CD4-positive, alpha-beta T cell treated with Interleukin-15 for 1 hour (primary cell): ENCODE measurements around the gene BANP.
"Not testable (repeated sequence)": the region's sequence is repeated elsewhere in the genome, so short reads cannot be mapped to it uniquely, and the experiment has no call there.

Experiments
- DNase-seq: peaks from one replicate; pipeline ENCODE4 v3.0.0-alpha.2; 2020

BANP gene, protein sequence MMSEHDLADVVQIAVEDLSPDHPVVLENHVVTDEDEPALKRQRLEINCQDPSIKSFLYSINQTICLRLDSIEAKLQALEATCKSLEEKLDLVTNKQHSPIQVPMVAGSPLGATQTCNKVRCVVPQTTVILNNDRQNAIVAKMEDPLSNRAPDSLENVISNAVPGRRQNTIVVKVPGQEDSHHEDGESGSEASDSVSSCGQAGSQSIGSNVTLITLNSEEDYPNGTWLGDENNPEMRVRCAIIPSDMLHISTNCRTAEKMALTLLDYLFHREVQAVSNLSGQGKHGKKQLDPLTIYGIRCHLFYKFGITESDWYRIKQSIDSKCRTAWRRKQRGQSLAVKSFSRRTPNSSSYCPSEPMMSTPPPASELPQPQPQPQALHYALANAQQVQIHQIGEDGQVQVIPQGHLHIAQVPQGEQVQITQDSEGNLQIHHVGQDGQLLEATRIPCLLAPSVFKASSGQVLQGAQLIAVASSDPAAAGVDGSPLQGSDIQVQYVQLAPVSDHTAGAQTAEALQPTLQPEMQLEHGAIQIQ

DNA sequence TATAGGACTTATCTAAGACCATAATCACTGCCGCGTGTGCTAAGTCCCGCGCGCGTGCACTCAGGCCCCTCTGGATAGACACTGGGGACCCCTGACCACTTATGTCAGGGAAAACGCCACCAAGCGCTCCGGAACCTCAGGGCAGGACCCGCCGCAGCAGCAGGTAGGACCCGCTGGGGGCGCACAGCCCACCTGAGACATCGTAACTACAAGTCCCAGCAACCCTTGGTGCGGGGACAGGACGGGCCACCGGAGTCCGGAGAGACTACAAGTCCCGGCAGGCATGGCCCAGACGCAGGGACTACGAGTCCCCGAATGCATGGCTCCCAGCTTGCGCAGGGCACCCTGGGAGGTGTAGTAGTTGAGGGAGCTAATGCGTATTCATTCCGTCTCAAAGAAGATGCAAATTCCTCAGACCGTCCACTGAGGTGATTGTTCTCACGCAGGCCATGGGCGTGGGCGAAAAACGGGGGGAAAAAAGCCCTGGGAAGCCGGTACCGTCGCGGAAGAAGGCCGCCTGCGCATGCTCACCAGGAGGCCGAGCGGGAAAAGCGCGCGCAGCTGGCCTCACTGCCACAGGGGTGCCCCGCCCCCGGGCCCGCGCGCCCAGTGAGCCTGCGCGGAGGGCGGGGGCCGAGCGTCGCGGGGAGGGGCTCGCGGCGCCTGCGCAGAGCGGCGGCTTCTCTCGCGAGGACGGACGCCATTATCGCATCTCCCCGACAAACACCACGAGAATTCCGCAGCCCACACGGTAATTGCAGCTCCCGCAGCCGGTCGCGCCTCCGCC is at the start of gene BANP:
Gene BANP (plus strand): TSS at position 670 of the 787 bp plus-strand sequence. CDS start 23,682 bp downstream, outside the sequence.
- peak; percentile 99 for DNase-seq

DNA sequence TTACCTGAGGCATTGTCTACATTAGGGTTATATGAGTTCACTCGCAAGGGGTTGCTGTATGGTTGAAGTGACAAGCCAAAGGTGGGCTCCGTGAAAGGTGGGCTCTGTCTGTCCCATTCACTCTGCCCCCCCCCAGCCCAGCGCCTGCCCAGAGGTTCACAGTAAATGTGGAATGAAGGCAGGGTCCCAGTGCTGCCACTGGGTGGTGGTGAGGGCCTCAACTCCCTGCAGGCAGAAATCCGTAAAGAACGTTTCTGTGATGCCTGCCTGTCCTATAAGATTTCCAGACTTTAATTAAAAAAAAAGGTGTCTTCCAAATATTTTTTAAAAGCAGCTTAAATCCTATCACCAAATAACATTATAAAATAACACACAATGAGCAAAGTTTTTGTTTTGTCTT is 46.3 kb upstream of the BANP start:
- DNase-seq, result not testable (repeated sequence)

DNA sequence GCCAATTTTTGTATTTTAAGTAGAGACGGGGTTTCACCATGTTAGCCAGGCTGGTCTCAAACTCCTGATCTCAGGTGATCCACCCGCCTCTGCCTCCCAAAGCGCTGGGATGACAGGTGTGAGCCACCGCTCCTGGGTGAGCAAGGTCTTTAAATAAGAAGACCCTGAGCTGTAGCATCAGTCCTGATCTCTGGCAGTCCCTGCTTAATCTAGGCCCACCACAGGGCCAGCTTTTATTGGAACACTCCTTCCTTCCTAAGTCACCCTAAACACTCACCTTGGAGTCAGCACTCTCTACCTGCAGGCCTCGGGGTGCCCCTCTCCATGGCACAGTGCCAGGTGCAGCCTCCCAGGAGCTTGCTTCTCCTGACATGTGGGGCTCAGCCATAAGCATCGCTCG is 45.7 kb upstream of the BANP start:
- DNase-seq, result not testable (repeated sequence)

DNA sequence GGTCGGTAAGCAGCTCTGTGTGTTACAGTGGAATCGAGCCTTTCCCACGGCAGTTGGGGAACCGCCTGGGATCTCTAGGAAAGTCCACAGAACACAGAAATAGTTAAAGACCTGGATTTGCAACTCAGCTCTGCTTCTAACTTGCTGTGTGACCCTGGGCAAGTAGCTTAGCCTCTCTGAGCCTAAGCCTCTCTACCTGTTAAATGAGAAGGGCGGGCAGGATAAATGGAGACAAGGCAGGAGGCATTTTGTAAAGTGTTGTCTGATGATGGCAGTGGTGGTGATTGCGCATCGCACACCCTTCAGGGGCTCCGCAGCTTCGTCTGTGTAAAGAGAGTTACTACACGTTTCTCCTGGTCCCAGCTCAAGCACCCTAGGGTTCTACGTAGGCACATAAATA is 43.1 kb upstream of the BANP start:
- DNase-seq, result not testable (repeated sequence)

DNA sequence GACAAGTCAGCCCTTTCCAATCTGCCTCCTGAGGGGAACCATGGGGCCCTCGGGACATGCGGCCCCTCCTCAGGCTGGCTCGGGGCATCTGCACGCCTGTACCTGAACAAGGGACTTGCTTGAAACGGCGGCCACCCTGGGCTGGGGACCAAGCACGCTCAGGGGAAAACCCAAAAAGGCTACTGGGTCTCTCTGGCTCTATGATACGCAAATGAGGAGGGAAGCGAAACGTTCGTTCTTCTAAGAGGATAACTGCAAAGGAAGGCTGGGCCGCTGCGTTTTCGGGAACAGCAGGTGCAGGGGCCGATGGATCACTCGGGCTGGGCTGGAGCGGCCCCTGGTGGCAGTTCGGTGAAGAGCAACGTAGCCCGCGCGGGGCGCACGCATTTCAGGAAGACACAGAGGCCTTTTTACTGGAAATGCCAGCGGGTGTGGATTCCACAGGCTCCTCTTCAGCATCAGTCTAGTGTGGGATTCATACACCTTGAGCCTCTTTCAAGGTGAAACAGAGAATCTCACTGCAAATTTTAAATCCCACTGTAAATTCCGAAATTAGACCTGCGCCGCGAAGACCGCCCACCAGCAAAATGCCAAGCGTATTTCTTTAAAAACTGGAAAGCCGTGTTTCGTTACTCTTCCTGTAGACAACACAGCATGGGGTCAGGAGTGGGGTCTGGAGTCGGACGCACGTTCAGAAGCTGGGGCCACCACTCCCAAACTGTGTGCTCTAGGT is 41.9 kb upstream of the BANP start:
- DNase-seq, result peak; percentile 75

DNA sequence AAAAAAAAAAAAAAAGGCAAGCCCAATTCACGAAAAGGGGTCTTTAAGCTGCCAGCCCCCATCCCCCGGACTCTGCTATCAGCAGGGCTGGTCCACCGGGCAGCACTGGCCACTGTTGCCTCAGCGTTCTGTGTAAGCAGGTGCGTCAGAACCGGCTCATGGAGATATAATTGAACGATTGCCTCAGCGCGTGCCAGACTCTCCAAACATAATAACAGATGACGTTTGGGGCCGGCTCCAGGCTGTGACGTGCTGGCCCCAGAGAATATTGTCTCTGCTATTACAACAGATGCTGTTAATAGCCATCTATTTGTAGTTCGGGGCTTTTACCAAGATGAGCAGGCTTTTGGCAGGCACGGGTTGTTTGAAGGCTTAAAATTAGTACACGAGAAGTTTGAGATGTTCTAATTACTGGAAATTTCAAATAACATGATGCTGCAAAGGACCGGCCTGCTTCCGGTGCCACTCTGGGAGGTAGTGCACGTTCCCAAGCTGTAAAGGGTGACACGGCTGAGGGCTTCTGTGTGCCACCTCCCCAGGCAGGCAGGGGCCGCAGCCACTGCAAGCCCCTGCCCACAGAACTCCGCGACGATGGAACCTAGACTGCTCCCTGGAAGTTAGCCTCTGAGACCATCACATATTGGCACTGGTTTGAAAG is 40.0 kb upstream of the BANP start:
- not testable (repeated sequence) for DNase-seq

DNA sequence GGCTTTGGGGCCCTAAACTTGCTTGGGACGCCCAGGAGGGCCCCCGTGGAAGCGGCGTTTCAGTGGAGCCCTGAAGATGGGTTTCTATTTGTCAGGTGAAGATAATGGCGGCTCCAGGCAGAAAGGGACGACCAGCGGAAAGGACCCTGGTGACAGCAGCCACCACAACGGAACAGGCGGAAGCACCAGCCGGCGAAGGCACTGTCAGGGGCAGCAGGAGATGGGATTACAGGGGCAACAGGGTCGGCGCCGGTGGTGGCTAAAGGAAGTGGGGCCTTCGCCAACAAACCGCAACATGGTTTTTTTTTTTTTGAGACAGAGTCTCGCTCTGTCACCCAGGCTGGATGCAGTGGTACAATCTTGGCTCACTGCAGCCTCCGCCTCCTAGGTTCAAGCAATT is 38.5 kb upstream of the BANP start:
- not testable (repeated sequence) for DNase-seq

DNA sequence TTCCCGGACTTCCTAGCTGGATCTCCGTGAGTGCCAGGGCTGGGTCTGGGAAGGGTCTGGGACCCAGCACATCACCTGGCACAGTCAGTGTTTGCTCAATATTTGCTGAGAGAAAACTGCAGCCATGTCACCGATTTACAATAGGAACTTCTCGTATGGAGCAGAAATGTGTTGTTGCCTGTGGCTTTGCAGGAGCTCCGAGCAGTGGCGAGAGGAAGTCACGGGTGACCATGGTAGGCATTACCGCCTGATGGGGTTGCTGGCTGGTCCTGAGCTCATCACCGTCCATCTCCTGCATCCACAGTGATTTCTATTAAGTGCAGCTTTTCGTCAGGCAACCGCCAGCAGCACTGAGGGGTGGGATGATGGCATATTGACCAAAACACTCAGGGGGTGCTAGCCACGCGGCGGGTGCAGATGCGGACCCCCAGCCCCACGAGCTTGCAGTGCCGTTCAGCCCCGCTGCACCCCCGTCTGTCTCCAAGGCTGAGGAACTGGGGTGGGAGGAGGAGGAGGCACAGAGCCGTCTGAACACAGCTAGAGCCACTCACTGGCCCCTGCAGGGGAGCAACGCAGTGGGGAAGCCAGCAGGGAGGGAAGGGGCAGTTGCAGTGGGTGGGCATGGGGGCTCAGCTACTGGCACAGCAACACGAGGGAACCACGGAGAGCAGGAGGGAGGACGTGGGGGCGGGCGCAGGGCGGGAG is 37.1 kb upstream of the BANP start:
- DNase-seq, result not testable (repeated sequence)

DNA sequence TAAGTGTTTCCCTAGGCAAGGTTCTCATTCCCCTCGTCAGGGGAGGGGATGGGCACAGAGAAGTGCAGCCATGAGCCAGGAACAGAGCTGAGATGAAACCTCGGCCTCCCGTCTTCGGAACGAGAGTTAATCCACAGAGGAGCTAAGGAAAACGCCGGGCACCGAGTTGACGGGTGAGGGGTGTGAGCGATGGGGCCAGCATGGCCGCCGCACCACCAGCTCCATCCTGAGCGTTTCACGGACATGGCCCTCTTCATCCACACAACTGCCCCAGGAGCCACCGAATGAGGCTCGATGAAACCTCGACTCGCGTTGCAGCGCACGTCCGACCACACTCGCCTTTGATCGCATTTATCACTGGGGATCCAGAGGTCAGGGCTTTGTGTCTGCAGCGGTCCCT is 36.4 kb upstream of the BANP start:
- DNase-seq, result no peak

DNA sequence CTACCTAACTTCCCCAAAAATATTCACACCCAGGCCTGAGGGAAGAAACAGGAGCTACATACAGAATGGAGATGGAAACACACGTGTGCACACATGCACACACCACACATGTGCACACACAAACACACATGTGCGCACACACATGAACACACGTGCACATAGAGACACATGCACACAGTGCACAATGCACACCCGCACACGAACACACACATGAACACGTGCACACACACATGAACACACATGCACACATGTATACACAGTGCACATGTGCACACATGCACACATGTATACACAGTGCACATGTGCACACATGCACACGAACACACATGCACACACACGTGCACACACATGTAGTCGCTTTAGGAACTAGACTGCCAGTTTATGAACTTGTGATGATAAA is 33.7 kb upstream of the BANP start:
- no peak for DNase-seq

DNA sequence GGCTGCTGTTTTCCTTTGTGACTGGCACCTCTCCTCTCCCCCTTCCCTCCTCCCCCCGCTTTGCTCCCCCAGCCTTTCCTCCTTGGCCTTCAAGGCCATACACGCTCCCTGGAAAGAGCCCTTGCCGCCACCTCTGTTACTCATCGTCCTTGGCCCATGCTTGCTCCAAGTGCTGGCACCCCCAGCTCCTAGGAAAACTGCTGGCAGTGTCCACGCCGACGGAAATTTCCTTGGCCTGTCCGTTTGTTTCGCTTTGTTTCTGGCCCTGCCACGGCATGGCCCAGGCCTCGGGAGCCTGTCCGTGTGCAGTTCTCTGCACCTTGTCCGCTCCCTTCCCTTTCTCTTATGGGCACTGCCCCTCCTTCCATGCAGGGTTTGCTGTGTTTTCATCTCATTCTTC is 32.9 kb upstream of the BANP start:
- DNase-seq, result no peak

DNA sequence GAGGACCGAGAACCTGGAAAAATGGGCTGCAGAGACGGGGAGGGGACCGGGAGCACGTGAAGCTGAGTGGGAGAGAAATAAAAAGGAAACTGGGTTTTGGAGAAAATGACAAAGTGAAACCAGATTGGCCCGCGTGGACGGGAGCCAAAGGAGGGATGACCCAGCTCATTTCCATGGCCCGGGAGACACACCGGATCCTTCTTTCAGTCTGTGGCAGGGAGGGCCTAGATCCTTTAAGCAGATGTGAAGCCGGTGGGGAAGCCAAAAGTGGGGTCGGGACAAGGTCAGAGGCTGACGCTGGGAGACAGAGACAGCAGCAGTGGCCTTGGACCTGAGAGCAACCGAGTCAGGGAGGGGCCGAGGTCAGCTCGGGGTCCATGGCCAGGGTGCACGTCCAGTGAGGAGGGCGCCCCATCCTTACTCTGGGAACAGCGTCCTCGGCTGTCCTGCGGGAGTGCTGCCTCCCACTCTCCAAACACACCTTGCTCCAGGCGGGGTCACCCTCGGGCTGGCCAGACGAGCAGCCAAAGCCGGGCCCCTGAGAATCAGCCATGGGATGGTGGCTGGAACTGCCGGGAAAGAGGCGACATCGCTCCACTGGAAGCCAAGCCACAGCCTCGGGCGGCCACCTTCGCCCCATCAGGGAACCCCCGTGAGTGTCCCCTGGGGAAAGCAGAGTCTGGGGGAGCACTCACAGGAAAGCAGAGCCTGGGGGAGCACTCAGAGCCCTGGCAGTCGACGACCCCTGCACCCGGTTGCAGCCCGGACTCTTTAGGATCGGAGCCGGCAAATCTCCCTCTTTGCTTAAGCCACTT is 32.2 kb upstream of the BANP start:
- DNase-seq, result no peak

DNA sequence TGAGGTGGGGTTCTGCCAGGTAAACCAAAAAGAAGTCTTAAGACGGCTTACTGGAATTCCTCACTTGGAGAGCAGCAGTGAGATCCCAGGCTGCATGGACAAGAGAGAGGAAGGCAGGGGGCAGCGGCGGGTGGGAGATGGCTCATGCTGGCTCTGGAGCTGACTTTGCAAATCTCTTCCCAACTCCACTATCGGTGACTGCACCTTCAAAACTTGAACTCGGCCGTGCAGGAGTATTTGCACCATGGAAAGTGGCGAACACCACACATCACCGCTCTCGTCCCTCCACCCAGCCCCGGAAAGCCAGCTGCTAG is 31.6 kb upstream of the BANP start:
- no peak for DNase-seq

DNA sequence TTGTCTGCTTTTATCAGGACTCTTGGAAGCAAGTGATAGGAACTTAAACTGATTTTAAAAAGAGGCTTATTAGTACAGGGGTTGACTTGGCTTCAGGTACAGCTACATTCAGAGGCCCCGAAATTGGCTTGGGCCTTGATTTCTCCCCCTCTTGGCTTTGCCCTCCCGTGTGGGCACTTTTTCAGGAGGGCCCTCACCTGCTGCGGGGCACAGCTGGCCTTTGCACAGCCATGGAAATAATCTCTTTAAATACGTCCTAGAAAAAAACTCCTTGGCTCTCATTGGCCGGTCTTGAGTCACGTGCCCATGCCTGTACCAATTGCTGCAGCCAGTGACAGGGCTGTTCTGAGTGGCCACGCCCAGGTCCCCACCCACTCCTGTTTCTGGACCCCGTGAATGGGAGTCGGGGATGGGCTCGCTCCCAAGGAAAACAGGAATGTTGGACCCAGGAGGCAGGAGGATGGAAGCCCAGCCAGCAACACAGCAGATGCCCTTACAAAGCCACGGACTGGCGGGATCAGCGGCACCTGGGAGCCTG is 29.9 kb upstream of the BANP start:
- no peak for DNase-seq

DNA sequence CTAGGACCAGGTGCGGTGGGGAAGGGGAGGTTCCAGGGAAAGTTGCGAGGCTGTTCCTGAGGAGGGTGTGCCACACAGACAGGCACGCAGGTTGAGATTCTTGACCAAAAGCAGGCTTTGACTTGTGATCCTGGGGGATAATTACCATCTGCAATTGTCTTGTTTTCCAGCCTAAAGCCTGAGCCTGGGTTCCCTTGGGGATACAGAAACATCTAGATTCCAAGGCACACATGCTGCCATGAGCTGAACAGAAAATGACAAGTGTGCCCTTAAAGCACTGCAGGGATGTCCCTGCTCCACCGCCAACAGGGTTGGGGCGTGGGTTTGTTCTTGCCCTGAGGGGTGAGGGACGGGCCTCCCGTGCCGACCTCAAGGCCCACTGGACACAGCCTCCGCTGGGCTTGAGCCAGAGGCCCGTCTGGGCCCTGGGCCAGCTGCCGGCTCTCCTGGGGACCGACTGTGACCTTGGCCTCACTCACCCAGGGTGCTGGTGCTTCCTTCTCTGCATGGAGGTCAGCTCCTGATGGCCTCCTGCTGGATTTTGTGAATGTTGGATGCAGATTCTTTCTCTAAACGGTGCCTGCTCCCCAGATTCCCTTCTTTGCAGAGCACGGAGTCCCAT is 28.9 kb upstream of the BANP start:
- DNase-seq, result no peak

DNA sequence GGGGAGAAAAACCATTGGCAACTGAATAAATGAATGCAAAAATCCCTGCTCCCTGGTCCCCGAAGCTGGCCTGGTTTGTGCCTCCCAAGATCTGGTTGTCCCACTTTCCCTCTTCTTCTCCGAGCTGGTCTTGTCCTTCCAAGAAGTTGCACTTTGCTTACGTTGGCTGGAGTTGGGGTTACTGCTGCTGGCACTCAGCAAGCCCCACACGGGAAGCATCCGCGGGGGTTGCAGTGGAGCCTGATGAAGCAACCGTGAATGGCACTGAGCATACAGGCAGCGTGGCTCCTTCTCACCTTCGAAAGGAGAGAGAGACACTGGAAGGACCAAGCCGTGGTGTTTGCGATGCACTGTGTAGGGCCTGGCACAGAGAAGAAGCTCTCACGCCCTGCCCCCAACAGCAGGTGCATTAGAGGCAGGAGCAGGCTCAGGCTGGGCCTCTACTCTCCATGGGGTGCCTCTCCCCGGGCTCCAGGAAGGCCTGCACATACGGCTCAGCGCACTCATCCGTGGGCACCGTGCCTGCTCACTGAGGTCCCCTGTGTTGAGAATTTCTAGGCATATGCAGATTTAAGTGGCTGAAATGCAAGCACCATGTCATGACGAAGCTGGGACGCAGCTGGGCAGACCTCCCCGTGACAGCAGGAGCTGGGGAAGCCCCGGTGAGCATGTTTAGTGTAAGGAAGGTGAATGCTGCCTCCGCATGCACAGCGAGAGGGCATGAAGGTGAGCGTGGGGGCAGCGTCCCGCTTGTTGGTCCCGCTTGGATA is 27.0 kb upstream of the BANP start:
- DNase-seq, result peak; percentile 37

DNA sequence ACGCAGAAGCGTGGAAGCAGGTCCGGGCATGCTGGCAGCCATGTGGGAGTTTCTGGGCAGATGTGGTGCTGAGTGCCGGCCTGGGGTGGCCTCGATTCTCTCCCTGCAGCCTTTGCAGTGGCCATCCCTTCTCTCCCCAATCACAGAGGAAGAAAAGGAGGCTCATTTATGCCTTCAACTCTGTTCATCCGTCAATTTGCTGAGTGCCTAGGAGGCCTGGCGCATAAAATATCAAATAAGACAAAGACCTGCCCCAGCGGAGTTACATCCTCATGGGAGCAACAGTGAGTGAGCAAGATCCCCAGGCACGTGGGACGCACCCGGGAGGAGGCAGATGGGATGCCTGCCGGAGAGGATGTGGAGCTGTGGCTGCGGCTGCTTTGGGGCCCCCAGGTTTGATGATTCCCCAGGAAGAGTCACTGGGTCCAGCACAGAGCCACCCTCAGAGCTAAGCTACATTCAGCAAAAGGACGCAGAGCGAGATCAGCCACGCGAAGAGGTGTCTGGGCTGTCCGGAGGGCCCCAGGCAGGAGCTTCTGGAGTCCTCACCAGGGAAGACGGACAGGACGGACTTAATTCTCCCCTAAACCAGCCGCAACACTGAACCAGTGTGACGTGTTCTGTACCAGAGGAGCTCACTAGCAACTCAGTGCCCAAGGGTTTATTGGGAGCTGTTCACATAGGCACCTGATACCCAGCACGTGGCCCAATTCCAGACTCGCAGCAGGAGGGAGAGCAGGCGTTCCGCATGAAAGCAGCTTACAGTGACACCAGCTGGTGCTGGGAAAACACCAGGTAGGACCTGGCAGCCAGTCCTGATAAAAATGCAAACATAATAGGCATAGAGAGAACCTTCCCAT is 26.2 kb upstream of the BANP start:
- DNase-seq, result no peak
